GM21576 (cell line): ENCODE data around the gene LENEP.
A peak's percentile ranks its signal among the peaks of the same experiment; 100 is the strongest.
"Not testable (repeated sequence)": the region's sequence is repeated elsewhere in the genome, so short reads cannot be mapped to it uniquely, and the experiment has no call there.

Experiments
- ATAC-seq: cut with Tn5 transposase; IDR thresholded peaks from one replicate; pipeline ENCODE4 v1.9.1; 2021; ENCODE audit warnings: mild to moderate bottlenecking, moderate library complexity; ENCODE audit not compliant: unreplicated experiment

The LENEP gene

DNA sequence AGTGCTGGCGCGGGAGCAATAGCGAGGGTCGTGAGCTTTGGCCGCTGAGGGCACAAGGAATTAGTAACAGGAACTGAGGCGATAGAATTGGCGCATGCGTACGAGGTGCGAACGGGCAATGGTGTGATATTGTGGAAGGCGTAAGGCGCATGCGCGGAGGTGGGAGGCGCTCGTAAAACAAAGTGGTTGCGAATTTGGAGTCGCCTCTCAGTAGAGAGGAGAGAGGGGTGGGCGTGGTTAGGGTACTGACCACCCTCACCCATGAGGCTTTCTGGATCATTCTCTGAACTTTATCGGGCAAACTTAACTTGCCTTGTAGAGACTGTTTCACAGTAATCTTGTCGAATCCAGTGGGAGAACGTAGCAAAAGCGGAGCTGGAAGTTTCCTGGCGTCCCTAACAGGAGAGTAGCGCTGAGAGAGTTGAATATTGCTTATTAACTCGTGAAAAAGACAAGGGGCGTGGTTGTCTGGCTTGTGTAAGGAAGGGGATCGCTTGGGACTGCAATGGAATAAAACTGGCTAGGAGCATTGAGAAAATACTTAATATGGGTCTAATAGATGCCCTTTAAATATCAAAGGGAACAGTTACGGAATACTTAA, 18.5 kb upstream of the LENEP start:
- ATAC-seq: peak; percentile 34

GRCh38 chr1:154975409-154976059, 17.9 kb upstream of the LENEP start:
- no peak for ATAC-seq

DNA sequence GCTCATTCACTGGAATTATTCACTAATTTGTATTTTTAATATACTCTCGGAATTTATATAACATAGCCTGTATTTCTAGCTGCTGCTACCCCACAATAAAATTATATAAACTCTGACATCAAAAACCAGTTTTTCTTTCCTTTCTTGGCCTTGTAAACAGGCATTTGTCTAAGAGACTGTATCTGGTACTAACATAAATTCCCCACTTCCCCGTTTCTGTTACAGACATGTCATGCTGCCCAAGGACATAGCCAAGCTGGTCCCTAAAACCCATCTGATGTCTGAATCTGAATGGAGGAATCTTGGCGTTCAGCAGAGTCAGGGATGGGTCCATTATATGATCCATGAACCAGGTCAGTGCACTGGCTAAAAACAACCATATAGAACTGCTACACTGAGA, 15.6 kb upstream of the LENEP start:
- not testable (repeated sequence) for ATAC-seq

- ATAC-seq: no peak
Measured at GRCh38 chr1:154978360-154978759, 15.0 kb upstream of the LENEP start.

- ATAC-seq: no peak
Measured at GRCh38 chr1:154982341-154982740, 11.0 kb upstream of the LENEP start.

DNA sequence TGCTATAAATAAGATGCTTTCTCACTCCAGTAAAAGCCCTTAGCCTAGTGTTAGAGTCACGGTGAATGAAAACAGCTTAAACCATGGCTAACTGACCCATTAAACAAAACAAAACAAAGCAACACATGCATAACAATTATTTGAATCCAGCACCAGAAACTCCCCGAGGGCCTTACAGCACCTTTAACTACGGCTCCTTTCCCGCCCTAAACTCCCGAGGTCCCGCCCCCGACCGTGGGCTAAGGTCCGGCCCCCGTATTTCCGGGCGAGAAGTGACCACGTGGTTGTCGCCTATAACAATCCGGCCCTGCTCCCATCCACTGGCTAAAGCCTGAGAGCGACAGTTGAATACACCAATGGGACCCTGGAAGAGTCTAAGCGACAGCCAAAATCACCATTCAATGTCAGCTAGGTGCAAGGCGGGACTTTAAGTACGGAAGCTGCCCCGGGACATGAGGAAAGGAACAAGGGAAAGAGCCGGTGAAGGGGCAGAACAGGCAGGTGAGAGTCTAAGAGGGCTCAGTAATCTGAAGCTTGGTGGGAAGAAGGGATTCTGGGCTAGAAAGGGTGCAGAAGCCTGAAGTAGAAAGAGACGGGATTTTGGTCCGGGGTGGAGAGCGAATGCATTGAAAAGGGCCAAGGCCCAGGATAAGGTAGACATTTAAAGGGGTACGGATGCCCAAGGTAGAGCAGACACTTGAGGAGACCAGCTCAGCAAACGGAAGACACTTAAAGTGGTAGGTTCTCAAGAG, 10.3 kb upstream of the LENEP start, which contains the start of gene FLAD1:
Gene FLAD1 (plus strand): TSS at position 448 of the 752 bp plus-strand sequence. CDS start 351 bp downstream, outside the sequence.
- peak; percentile 96 for ATAC-seq

GRCh38 chr1:154983776-154984466, 9.5 kb upstream of the LENEP start:
- no peak for ATAC-seq

GRCh38 chr1:154986736-154987135, 6.7 kb upstream of the LENEP start:
- ATAC-seq: not testable (repeated sequence)

DNA sequence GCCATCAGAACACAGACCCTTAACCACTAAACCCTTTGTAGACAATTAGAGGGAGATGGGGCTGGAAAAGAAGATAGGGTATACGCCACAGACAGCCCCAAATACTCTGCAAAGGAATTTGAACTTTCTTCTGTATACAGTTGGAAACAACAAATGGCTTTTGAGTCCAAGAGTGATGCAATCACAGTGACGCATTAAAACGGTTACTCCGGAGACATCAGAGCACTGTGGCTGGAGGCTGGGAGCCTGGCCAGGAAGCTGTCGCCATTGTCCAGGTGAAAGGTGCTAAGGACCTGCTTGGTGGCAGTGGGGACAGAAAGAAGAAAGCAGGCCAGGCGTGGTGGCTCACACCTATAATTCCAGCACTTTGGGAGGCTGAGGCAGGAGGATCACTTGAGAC, 6.1 kb upstream of the LENEP start:
- no peak for ATAC-seq

DNA sequence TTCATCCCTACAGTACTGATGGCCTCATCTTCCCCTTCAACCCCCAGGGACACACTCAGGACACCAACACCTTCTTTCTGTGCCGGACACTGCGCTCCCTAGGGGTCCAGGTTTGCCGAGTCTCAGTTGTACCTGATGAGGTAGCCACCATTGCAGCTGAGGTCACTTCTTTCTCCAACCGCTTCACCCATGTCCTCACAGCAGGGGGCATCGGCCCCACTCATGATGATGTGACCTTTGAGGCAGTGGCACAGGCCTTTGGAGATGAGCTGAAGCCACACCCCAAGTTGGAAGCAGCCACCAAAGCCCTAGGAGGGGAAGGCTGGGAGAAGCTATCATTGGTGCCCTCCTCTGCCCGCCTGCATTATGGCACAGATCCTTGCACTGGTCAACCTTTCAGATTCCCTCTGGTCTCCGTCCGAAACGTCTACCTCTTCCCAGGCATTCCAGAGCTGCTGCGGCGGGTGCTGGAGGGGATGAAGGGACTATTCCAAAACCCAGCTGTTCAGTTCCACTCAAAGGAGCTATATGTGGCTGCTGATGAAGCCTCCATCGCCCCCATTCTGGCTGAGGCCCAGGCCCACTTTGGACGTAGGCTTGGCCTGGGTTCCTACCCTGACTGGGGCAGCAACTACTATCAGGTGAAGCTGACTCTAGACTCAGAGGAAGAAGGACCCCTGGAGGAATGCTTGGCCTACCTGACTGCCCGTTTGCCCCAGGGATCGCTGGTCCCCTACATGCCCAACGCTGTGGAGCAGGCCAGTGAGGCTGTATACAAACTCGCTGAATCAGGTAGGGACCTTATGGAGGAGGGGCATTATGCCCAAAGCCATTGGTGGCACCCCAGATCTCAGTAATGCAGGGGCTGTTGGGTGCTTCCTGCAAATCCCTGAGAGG, 5.1 kb upstream of the LENEP start:
- no peak for ATAC-seq

GRCh38 chr1:154989195-154989860, 4.1 kb upstream of the LENEP start:
- no peak for ATAC-seq

DNA sequence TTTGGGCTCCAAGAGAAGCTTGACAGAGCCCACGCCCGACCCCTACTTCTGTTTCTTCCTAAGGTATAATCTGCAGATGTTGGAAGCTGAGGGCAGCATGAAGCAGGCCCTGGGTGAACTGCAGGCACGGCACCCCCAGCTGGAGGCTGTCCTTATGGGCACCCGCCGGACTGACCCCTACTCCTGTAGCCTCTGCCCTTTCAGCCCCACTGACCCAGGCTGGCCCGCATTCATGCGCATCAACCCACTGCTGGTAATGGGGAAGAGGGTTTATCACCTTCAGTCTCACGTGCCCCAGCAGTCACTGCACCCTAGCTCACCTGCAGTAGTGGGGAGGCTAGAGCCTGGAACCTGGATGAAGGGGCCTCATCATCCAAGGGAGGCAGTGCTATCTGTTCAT, 3.1 kb upstream of the LENEP start:
- ATAC-seq: no peak

- no peak for ATAC-seq
Measured at GRCh38 chr1:154992721-154993571, 440 bp upstream of the LENEP start.

- no peak for ATAC-seq
Measured at GRCh38 chr1:154994269-154994587, 842 bp downstream of the LENEP start.

- ATAC-seq: no peak
Measured at GRCh38 chr1:154994591-154994990, 1.2 kb downstream of the LENEP start.

GRCh38 chr1:154995301-154995983, 2.1 kb downstream of the LENEP start:
- ATAC-seq: not testable (repeated sequence)

DNA sequence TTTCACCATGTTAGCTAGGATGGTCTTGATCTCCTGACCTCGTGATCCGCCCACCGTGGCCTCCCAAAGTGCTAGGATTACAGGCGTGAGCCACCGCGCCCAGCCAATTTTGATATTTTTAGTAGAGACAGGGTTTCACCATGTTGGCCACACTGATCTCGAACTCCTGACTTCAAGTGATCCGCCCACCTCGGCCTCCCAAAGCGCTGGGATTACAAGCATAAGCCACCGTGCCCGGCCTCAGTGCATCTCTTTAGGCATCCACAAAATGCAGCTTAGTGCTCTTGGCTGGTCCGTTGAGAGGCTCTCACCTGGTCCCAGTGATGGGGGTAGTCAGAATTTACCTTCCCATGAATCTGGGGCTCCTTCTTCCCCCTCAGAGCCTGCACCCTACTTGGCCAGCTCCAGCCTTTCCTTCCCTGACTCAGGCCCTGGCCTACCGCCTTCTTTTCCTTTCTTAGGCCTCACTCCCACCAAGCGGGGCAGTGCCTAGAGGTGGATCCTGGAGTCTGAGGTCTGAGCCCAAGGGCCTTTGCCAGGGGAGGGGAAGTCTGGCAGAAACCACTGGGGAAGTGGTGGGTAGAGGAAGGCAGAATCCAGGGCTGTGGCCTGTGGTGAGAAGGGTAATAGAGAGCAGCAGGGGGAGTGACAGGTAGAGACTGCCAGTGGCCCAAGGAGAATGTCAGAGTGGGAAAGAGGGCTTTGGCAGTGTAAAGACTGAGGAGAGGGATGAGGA, 3.7 kb downstream of the LENEP start:
- ATAC-seq: no peak
